ENCODE results near the gene PBLD. TPM values are rescaled to one million over a fixed set of nuclear protein-coding genes. Genes with fewer than 3 reads are reported as not detected.

PBLD gene
- total RNA-seq, 1 donor from 2014 or later = 11.1 TPM

- peaks cover 24% of the 10 kb centered on the region for H3K36me3 Mint-ChIP-seq (ENCODE audit: insufficient read depth)
- H3K27me3 Mint-ChIP-seq = no peaks in the 10 kb centered on the region
- no peak for DNase-seq (ENCODE audit: low spot score, unreplicated experiment)
- no peaks in the 10 kb centered on the region for H3K9me3 Mint-ChIP-seq (ENCODE audit: low read depth)
- no peaks in the 10 kb centered on the region for H3K4me1 Mint-ChIP-seq (ENCODE audit: low read depth)
- no peak for TF ChIP-seq CTCF (IDR thresholded peaks at IDR 0.05; ENCODE audit: unreplicated experiment)
- no peak overlapping the region for H3K27ac Mint-ChIP-seq
- H3K4me3 Mint-ChIP-seq (ENCODE audit: low read depth) = no peak overlapping the region
Observed at GRCh38 chr10:68346774-68347173, 14.0 kb upstream of the PBLD start.

GRCh38 chr10:68345621-68346020 is 12.9 kb upstream of the PBLD start:
- no peak for DNase-seq (ENCODE audit: low spot score, unreplicated experiment)
- peak overlapping the region; percentile 19 for H3K27ac Mint-ChIP-seq
- H3K4me1 Mint-ChIP-seq (ENCODE audit: low read depth) = no peaks in the 10 kb centered on the region
- no peaks in the 10 kb centered on the region for H3K9me3 Mint-ChIP-seq (ENCODE audit: low read depth)
- H3K27me3 Mint-ChIP-seq = no peaks in the 10 kb centered on the region
- peaks cover 32% of the 10 kb centered on the region for H3K36me3 Mint-ChIP-seq (ENCODE audit: insufficient read depth)
- H3K4me3 Mint-ChIP-seq (ENCODE audit: low read depth) = no peak overlapping the region
- TF ChIP-seq CTCF (IDR thresholded peaks at IDR 0.05; ENCODE audit: unreplicated experiment) = no peak

GRCh38 chr10:68342909-68343516 is 10.3 kb upstream of the PBLD start:
- Mint-ChIP-seq H3K27ac (no peak overlapping the region), H3K4me3 (ENCODE audit: low read depth) (no peak overlapping the region), H3K27me3 (no peaks in the 10 kb centered on the region), H3K36me3 (ENCODE audit: insufficient read depth) (peaks cover 40% of the 10 kb centered on the region), H3K9me3 (ENCODE audit: low read depth) (no peaks in the 10 kb centered on the region), H3K4me1 (ENCODE audit: low read depth) (peaks cover 2% of the 10 kb centered on the region)
- DNase-seq (ENCODE audit: low spot score, unreplicated experiment) = no peak
- no peak for TF ChIP-seq CTCF (IDR thresholded peaks at IDR 0.05; ENCODE audit: unreplicated experiment)

GRCh38 chr10:68340358-68341080 is 7.8 kb upstream of the PBLD start:
- TF ChIP-seq CTCF (IDR thresholded peaks at IDR 0.05; ENCODE audit: unreplicated experiment) = no peak
- Mint-ChIP-seq H3K4me3 (ENCODE audit: low read depth) (no peak overlapping the region), H3K36me3 (ENCODE audit: insufficient read depth) (peaks cover 42% of the 10 kb centered on the region), H3K4me1 (ENCODE audit: low read depth) (peaks cover 23% of the 10 kb centered on the region), H3K27me3 (no peaks in the 10 kb centered on the region), H3K27ac (peak overlapping the region; percentile 82), H3K9me3 (ENCODE audit: low read depth) (no peaks in the 10 kb centered on the region)
- DNase-seq (ENCODE audit: low spot score, unreplicated experiment) = no peak

GRCh38 chr10:68336754-68337351 is 4.1 kb upstream of the PBLD start:
- Mint-ChIP-seq H3K27me3 (no peaks in the 10 kb centered on the region), H3K27ac (peak overlapping the region; percentile 62), H3K9me3 (ENCODE audit: low read depth) (no peaks in the 10 kb centered on the region), H3K36me3 (ENCODE audit: insufficient read depth) (peaks cover 37% of the 10 kb centered on the region), H3K4me1 (ENCODE audit: low read depth) (peaks cover 37% of the 10 kb centered on the region), H3K4me3 (ENCODE audit: low read depth) (peak overlapping the region; percentile 52)
- no peak for DNase-seq (ENCODE audit: low spot score, unreplicated experiment)
- no peak for TF ChIP-seq CTCF (IDR thresholded peaks at IDR 0.05; ENCODE audit: unreplicated experiment)
